BE2C (cell line): ENCODE measurements around the gene MMS22L.

ENCODE experiments used
- DNase-seq: peaks from one replicate; pipeline ENCODE4 v3.0.0-alpha.2; 2020
- H3K27me3 ChIP-seq: fragments of 250-450 bp; sonication (Bioruptor Pico); 2 replicates; pipeline ENCODE4 v1.5.1; 2020; ENCODE audit warnings: mild to moderate bottlenecking
- H3K36me3 ChIP-seq: fragments of 250-450 bp; sonication (Bioruptor Pico); 2 replicates; pipeline ENCODE4 v1.5.1; 2020; ENCODE audit warnings: mild to moderate bottlenecking
- H3K4me1 ChIP-seq: fragments of 250-450 bp; sonication (Bioruptor Pico); 2 replicates; pipeline ENCODE4 v1.5.1; 2020
- H3K4me3 ChIP-seq: 2 replicates; pipeline ENCODE4 v1.5.1; 2011; ENCODE audit warnings: low read depth, low read length
- H3K9me3 ChIP-seq: fragments of 250-450 bp; sonication (Bioruptor Pico); 2 replicates; pipeline ENCODE4 v1.5.1; 2020
- TF ChIP-seq, protein P1 (sequence below): IDR thresholded peaks from 2 replicates; pipeline ENCODE4 v1.5.1; 2012; ENCODE audit warnings: mild to moderate bottlenecking, low read depth, low read length

MMS22L gene

DNA sequence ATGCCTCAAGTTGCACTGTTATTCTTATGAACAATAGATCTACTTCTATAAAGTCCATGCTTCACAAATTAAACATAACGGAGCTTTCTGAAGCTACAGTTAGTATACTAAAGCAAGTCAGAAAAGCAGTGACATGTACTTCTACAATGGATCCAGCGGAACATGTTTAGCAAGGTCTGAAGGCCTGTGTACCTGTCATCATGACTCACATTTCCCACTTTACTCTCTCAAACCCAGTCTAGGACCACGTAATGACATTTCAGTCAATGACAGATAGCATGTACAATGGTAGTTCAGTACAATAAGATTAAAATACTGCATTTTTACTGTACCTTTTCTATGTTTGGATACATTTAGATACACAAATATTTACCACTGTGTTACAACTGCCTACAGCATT is 132.1 kb downstream of the MMS22L start:
- H3K27me3 ChIP-seq: no peaks in the 10 kb centered on the region
- TF ChIP-seq, protein P1, sequence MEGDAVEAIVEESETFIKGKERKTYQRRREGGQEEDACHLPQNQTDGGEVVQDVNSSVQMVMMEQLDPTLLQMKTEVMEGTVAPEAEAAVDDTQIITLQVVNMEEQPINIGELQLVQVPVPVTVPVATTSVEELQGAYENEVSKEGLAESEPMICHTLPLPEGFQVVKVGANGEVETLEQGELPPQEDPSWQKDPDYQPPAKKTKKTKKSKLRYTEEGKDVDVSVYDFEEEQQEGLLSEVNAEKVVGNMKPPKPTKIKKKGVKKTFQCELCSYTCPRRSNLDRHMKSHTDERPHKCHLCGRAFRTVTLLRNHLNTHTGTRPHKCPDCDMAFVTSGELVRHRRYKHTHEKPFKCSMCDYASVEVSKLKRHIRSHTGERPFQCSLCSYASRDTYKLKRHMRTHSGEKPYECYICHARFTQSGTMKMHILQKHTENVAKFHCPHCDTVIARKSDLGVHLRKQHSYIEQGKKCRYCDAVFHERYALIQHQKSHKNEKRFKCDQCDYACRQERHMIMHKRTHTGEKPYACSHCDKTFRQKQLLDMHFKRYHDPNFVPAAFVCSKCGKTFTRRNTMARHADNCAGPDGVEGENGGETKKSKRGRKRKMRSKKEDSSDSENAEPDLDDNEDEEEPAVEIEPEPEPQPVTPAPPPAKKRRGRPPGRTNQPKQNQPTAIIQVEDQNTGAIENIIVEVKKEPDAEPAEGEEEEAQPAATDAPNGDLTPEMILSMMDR: no peak
- peaks cover 18% of the 10 kb centered on the region for H3K36me3 ChIP-seq
- no peaks in the 10 kb centered on the region for H3K9me3 ChIP-seq
- no peaks in the 10 kb centered on the region for H3K4me1 ChIP-seq
- H3K4me3 ChIP-seq: no peak overlapping the region
- DNase-seq: no peak

DNA sequence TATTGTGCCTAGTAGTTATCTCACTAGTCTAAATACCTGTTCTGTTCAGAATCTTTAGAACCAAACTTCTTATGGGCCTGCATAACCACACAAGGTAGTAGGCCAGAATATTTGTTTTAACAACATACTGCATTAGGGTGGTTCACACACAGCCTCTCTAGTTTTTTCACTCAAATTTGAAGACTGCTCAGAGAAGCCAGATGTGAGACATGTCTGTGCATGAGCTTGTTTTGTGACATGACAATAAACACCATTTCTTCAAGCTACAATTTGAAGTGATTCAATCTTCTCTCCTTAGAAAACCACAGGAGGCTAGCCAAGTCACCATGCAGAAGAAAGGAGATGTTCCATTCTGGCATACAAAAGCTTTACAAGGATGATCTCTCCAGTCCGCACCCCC is 135.6 kb downstream of the MMS22L start:
- H3K4me1 ChIP-seq: no peaks in the 10 kb centered on the region
- H3K9me3 ChIP-seq: no peaks in the 10 kb centered on the region
- H3K36me3 ChIP-seq: peaks cover 14% of the 10 kb centered on the region
- no peak for DNase-seq
- no peaks in the 10 kb centered on the region for H3K27me3 ChIP-seq
- H3K4me3 ChIP-seq: no peak overlapping the region
- TF ChIP-seq, protein P1: no peak

DNA sequence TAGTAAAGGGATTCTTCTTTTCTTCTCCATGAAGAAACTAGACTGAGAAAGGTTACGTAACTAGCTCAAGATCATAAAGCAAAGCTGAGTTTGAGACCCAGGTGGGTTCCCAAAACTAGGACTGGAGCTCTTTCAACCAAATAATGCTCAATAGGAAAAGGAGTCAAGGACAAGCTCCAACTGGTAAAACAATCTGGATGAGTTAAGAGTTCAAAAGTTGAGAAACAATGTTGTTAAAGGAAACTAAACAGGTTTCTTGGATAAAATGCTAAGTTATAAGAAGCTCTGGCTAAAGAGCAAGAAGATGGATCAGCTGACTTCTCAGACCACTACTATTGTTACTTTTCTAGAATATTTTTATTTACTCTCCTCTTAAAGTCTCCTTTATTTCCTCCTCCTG is 137.3 kb downstream of the MMS22L start:
- Histone ChIP-seq H3K9me3 (no peaks in the 10 kb centered on the region), H3K4me3 (no peak overlapping the region), H3K4me1 (no peaks in the 10 kb centered on the region), H3K36me3 (peaks cover 5% of the 10 kb centered on the region), H3K27me3 (no peaks in the 10 kb centered on the region)
- TF ChIP-seq, protein P1: no peak
- no peak for DNase-seq

DNA sequence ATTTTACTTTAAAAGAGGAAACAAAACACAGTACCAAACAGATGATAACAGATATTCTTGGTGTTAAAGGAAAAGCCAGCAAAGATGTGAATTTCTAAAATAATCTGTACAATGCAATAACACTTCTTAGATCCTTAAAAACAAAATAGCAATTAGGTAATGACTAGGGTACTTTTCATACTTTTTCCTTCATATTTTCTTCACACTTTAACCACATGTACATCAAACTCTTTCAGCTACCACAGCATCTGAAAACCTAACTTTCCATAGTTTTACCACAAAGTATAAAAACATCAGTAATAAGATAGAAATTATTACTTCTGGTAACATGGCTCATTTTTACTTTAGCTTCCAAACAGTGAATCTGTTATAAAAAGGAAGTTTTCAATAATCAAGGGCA is 141.3 kb downstream of the MMS22L start:
- Histone ChIP-seq H3K4me3 (no peak overlapping the region), H3K36me3 (no peaks in the 10 kb centered on the region), H3K9me3 (no peaks in the 10 kb centered on the region), H3K27me3 (no peaks in the 10 kb centered on the region), H3K4me1 (no peaks in the 10 kb centered on the region)
- no peak for DNase-seq
- TF ChIP-seq, protein P1: no peak

DNA sequence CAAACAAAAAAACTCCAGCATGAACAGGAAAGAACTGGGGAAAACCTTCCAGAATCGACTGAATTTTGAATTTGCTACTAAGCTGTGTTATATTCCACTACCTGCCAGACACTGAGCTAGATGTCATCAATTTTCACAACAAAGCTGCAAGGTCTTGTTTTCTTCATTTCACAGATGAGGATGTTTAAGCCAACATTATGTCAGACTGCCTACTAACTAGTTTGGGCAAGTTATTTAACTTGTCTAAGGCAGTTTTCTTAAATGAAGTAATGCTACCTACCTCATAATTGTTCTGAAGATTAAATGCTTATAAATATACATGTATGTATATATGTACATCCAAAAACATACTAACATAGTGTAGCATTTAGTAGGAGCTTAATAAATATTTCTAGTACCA is 144.4 kb downstream of the MMS22L start:
- H3K9me3 ChIP-seq: no peaks in the 10 kb centered on the region
- H3K36me3 ChIP-seq: no peaks in the 10 kb centered on the region
- TF ChIP-seq, protein P1: no peak
- H3K27me3 ChIP-seq: no peaks in the 10 kb centered on the region
- no peak overlapping the region for H3K4me3 ChIP-seq
- no peaks in the 10 kb centered on the region for H3K4me1 ChIP-seq
- DNase-seq: no peak

DNA sequence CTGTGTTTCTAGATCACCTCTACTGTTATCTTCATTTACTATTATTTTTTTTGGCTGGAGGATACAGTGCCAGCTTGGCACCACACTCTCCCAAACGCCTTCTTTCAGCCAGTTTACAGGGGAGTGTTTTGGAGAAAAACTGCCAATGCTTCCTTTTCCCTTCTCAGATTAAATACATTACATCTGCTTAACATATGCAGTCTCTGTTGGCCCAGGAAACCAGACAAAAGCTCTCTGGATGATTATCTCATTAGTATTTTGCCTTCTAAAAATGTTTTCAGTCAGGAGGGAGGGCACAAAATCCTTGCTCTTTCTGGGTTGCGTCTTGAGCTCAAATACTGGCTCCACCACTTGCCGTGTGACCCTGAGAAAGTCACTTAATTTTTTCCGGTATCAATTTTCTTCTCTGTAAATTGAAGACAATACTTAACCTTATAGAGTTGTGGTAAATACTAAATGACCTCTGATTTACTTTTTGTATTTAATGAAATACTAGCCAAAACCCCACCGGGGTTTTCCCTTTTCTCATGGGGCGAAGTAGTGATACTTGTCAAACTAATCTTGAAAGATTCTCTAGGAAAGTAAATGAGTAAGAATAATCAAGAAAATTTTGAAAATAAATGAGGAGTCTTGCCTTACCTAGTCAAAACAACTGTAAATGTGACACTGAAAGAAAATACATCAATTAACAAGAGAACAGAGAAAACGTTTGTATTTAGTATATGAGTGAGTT is 146.2 kb downstream of the MMS22L start:
- Histone ChIP-seq H3K27me3 (no peaks in the 10 kb centered on the region), H3K4me1 (no peaks in the 10 kb centered on the region), H3K36me3 (no peaks in the 10 kb centered on the region), H3K4me3 (no peak overlapping the region), H3K9me3 (no peaks in the 10 kb centered on the region)
- DNase-seq: no peak
- TF ChIP-seq, protein P1: no peak
